Transverse colon (tissue), 4 donors: ENCODE measurements around the gene ZHX3.

Source experiments
- CTCF ChIP-seq, 5 experiments: fragments of 200-600 bp in 3 of 5; fragments of 450-650 bp in 2 of 5; sonication (generic) in 3 of 5; IDR thresholded peaks; 1 replicate in 2 of 5; 2 replicates in 3 of 5; pipeline ENCODE4 v1.5.1; 2016 to 2017; ENCODE audit warnings: antibody characterized with exemption in 5 of 5, inconsistent platforms in 3 of 5, mild to moderate bottlenecking in 2 of 5, moderate library complexity in 1 of 5
- EP300 ChIP-seq: sonication (generic); formaldehyde crosslinking; IDR thresholded peaks from one replicate; pipeline ENCODE4 v1.6.1; 2017; ENCODE audit warnings: antibody characterized with exemption, low read depth
- POLR2A ChIP-seq: fragments of 450-650 bp; IDR thresholded peaks from one replicate; pipeline ENCODE4 v1.6.1; 2016; ENCODE audit warnings: antibody characterized with exemption, mild to moderate bottlenecking, moderate library complexity
- POLR2AphosphoS5 ChIP-seq, 3 donors: sonication (generic); formaldehyde crosslinking; IDR thresholded peaks; one replicate each; pipeline ENCODE4 v1.6.1; 2016; ENCODE audit warnings: antibody characterized with exemption in 3 of 3

- TF ChIP-seq CTCF (IDR thresholded peaks at IDR 0.05): no peak
- TF ChIP-seq POLR2A: no peak
- TF ChIP-seq POLR2AphosphoS5 (IDR thresholded peaks at IDR 0.05): no peak
- no peak for TF ChIP-seq EP300
Observed at GRCh38 chr20:41204304-41205265, 112.9 kb downstream of the ZHX3 start.
